Uterus (tissue), 4 donors: ENCODE measurements around the gene BCORL1. TPM values are rescaled to one million over a fixed set of nuclear protein-coding genes. Genes with fewer than 3 reads are reported as not detected.

Experiments used
- DNase-seq, 2 donors: peaks; one replicate each; pipeline ENCODE4 v3.0.0-alpha.2; 2019 to 2020
- H3K27ac ChIP-seq, 2 donors: fragments of 200-600 bp; sonication (generic); 1 replicate in 1 of 2; 2 replicates in 1 of 2; pipeline ENCODE4 v1.5.1; 2016 to 2018
- H3K27me3 ChIP-seq, 2 donors: fragments of 200-600 bp; sonication (generic); one replicate each; pipeline ENCODE4 v1.5.1; 2018 to 2019; ENCODE audit warnings: control low read depth in 1 of 2
- H3K36me3 ChIP-seq, 2 donors: fragments of 200-600 bp; sonication (generic); one replicate each; pipeline ENCODE4 v1.5.1; 2019; ENCODE audit warnings: control low read depth in 1 of 2
- H3K4me1 ChIP-seq, 2 donors: fragments of 200-600 bp; sonication (generic); one replicate each; pipeline ENCODE4 v1.5.1; 2018 to 2019; ENCODE audit warnings: control low read depth in 1 of 2
- H3K4me3 ChIP-seq, 2 donors: fragments of 200-600 bp; sonication (generic); 1 replicate in 1 of 2; 2 replicates in 1 of 2; pipeline ENCODE4 v1.5.1; 2018 to 2019; ENCODE audit warnings: mild to moderate bottlenecking in 1 of 2
- H3K9me3 ChIP-seq, 2 donors: fragments of 200-600 bp; sonication (generic); one replicate each; pipeline ENCODE4 v1.5.1; 2019; ENCODE audit warnings: control low read depth in 1 of 2
- POLR2A ChIP-seq, 2 donors: fragments of 450-650 bp; IDR thresholded peaks; one replicate each; pipeline ENCODE4 v1.6.1; 2016; ENCODE audit warnings: antibody characterized with exemption in 2 of 2, mild to moderate bottlenecking in 1 of 2, moderate library complexity in 1 of 2
- intact Hi-C: fragments of 100-400 bp; cut with DNase I; formaldehyde crosslinking; loops from one replicate; pipeline ENCODE4 v1.15.1; 2023; ENCODE audit warnings: low total_unique reads
- total RNA-seq, 4 donors: library from RNA; depleted of rRNA in 3 of 4; stranded (reverse); fragments of >200 nt in 3 of 4; gene quantifications; one replicate each; pipeline versions ENCODE4 v1.1.0 to v1.2.4, GENCODE V29; 2014 to 2023
- TF ChIP-seq, protein P1 (sequence below), 4 experiments: fragments of 200-600 bp in 2 of 4; fragments of 450-650 bp in 2 of 4; sonication (generic) in 2 of 4; IDR thresholded peaks; one replicate each; pipeline ENCODE4 v1.5.1; 2016 to 2019; ENCODE audit warnings: antibody characterized with exemption in 4 of 4, mild to moderate bottlenecking in 2 of 4, moderate library complexity in 1 of 4
- donor health status: DM: yes; HTN: yes; CAD: no.

Gene BCORL1
- total RNA-seq, 4 donors from 2014 or later = 0.26 to 50.8 (median 4.3) TPM

DNA sequence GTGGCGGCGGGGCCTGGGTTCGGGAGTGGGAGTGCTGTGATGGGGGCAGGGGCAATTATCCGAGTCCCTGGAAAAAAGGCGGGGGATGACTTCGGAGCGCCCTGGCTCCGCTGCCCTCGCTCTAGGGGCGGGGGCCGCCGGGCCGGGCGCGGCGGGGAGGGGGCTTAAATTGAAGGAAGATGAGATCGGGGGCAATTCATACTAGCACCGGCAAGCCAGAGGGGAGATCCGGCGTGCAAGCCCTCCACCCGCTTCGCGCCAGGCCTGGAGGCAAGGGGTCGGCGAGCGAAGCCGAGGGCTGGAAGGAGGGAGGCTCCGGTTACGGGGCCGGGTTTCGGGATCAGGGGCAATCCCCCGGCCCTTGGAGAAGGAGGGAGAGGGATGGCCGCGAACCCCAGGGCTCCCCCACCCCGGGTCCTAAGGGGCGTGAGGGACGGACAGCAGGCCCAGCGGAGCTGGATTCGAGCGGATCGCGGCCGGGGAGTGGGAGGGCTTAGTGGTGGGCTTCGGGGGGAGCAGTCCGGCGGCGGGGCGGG, 1.2 kb downstream of the BCORL1 start:
- no peak overlapping the region for H3K4me3 ChIP-seq
- intact Hi-C loops = loop anchor here (10.0 kb wide), 1 partner anchor 49 kb away; no protein-coding TSS in a partner anchor

GRCh38 chrX:129984111-129984958, 1.9 kb downstream of the BCORL1 start:
- Histone ChIP-seq H3K4me3 (peak overlapping the region in 1 of 2 donors; percentile 32), H3K36me3 (no peaks in the 10 kb centered on the region), H3K4me1 (no peaks in the 10 kb centered on the region), H3K9me3 (no peaks in the 10 kb centered on the region), H3K27ac (peak overlapping the region in 1 of 2 donors; percentile 26), H3K27me3 (no peaks in the 10 kb centered on the region)
- TF ChIP-seq POLR2A (IDR thresholded peaks at IDR 0.05) = no peak
- TF ChIP-seq, protein P1, sequence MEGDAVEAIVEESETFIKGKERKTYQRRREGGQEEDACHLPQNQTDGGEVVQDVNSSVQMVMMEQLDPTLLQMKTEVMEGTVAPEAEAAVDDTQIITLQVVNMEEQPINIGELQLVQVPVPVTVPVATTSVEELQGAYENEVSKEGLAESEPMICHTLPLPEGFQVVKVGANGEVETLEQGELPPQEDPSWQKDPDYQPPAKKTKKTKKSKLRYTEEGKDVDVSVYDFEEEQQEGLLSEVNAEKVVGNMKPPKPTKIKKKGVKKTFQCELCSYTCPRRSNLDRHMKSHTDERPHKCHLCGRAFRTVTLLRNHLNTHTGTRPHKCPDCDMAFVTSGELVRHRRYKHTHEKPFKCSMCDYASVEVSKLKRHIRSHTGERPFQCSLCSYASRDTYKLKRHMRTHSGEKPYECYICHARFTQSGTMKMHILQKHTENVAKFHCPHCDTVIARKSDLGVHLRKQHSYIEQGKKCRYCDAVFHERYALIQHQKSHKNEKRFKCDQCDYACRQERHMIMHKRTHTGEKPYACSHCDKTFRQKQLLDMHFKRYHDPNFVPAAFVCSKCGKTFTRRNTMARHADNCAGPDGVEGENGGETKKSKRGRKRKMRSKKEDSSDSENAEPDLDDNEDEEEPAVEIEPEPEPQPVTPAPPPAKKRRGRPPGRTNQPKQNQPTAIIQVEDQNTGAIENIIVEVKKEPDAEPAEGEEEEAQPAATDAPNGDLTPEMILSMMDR (IDR thresholded peaks at IDR 0.05) = no peak
- intact Hi-C loops = loop anchor here (10.0 kb wide), 1 partner anchor 50 kb away; no protein-coding TSS in a partner anchor
- peak; percentile 37 to 39 for DNase-seq

More for the DNA sequence above, 1.2 kb downstream of the BCORL1 start:
- peak; percentile 22 to 24 for DNase-seq
- Histone ChIP-seq H3K9me3 (no peaks in the 10 kb centered on the region), H3K27me3 (no peaks in the 10 kb centered on the region), H3K27ac (peak overlapping the region in 1 of 2 donors; percentile 16), H3K4me1 (no peaks in the 10 kb centered on the region), H3K36me3 (no peaks in the 10 kb centered on the region)
- no peak for TF ChIP-seq POLR2A (IDR thresholded peaks at IDR 0.05)
- TF ChIP-seq, protein P1 (IDR thresholded peaks at IDR 0.05) = no peak

- peak overlapping the region in 1 of 2 donors; percentile 49 for H3K27ac ChIP-seq
- H3K9me3 ChIP-seq = no peaks in the 10 kb centered on the region
- no peaks in the 10 kb centered on the region for H3K36me3 ChIP-seq
- no peaks in the 10 kb centered on the region for H3K27me3 ChIP-seq
- intact Hi-C loops = loop anchor here (10.0 kb wide), 1 partner anchor 53 kb away; no protein-coding TSS in a partner anchor
- TF ChIP-seq, protein P1 (IDR thresholded peaks at IDR 0.05) = no peak
- no peak for TF ChIP-seq POLR2A (IDR thresholded peaks at IDR 0.05)
- H3K4me1 ChIP-seq = no peaks in the 10 kb centered on the region
- no peak for DNase-seq
- H3K4me3 ChIP-seq = no peak overlapping the region
Measured at GRCh38 chrX:129987871-129988270, 5.4 kb downstream of the BCORL1 start.

DNA sequence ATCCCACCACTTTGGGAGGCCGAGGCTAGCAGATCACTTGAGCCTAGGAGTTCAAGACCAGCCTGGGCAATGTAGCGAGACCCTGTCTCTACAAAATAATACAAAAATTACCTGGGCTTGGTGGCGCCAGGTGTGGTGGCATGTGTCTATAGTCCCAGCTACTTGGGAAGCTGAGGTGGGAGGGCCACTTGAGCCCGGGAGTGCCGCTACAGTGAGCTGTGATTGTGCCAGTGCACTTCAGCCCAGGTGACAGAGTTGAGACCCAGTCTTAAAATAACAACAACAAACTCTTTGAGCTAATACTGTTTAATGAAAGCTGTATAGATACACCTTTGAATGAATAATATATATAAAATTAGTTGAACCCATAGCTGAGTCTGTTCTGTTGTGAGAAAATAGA, 9.7 kb downstream of the BCORL1 start:
- TF ChIP-seq POLR2A (IDR thresholded peaks at IDR 0.05) = no peak
- TF ChIP-seq, protein P1 (IDR thresholded peaks at IDR 0.05) = no peak
- no peaks in the 10 kb centered on the region for H3K9me3 ChIP-seq
- intact Hi-C loops = no loop called here
- H3K36me3 ChIP-seq = no peaks in the 10 kb centered on the region
- no peaks in the 10 kb centered on the region for H3K27me3 ChIP-seq
- H3K4me3 ChIP-seq = no peak overlapping the region
- H3K4me1 ChIP-seq = no peaks in the 10 kb centered on the region
- no peak for DNase-seq
- H3K27ac ChIP-seq = no peak overlapping the region

- H3K27ac ChIP-seq = no peak overlapping the region
- H3K36me3 ChIP-seq = no peaks in the 10 kb centered on the region
- no peaks in the 10 kb centered on the region for H3K27me3 ChIP-seq
- no peaks in the 10 kb centered on the region for H3K9me3 ChIP-seq
- TF ChIP-seq, protein P1 (IDR thresholded peaks at IDR 0.05) = no peak
- no peak for TF ChIP-seq POLR2A (IDR thresholded peaks at IDR 0.05)
- DNase-seq = peak in 1 of 2 donors; percentile 33
- no peaks in the 10 kb centered on the region for H3K4me1 ChIP-seq
- no peak overlapping the region for H3K4me3 ChIP-seq
- intact Hi-C loops = no loop called here
Measured at GRCh38 chrX:129996120-129996519, 13.7 kb downstream of the BCORL1 start.
